HG02642 (cell line): ENCODE measurements around the gene FIG4.
"Not testable (repeated sequence)": the region's sequence is repeated elsewhere in the genome, so short reads cannot be mapped to it uniquely, and the experiment has no call there.

Source experiments
- ATAC-seq: cut with Tn5 transposase; IDR thresholded peaks from one replicate; pipeline ENCODE4 v1.9.1; 2021; ENCODE audit warnings: mild to moderate bottlenecking; ENCODE audit not compliant: unreplicated experiment, poor library complexity

FIG4 gene

GRCh38 chr6:109690737-109691621 is at the start of gene FIG4, which contains the start of gene AK9:
FIG4 (plus strand) TSS chr6:109691296; CDS start chr6:109691436, 140 bp downstream.
AK9 (minus strand) TSS chr6:109691202; CDS start chr6:109675745, 15,457 bp downstream.
- ATAC-seq = peak; percentile 97

DNA sequence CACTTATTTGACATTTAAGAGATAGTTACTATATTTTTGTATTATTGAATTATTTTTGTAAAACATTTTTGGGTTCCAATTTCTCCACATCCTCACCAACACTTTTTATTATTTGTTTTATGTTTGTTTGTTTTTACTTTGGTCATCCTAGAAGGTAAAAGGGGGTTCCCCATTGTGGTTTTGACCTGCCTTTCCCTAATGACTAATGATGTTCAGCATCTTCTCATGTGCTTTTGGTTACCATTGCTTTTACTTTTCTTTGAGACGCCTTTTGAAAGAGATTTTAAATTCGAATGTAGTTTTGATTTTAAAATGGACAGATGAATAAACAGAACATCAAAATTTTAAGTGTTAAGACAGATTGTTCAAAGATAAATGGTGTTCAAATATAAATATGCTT is 47.0 kb upstream of the FIG4 start:
- ATAC-seq = no peak

DNA sequence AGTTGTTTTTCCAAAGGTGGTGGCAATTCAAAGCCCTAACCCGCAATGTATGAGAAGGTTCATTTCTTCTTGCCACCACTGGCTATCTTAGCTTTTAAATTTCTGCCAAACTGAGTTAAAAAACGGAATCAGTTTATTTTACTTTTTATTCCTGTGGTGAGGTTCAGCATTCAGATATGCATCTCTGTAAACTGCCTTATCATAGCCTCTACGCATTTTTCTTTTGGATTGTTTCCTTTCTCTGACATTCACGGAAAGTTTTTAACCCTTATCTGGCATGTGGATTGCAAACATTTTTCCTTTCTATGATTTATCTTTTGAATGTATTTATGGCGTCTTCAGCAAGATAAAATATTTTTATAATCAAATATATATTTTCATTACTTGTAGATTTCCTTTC is 37.8 kb upstream of the FIG4 start:
- ATAC-seq = no peak

DNA sequence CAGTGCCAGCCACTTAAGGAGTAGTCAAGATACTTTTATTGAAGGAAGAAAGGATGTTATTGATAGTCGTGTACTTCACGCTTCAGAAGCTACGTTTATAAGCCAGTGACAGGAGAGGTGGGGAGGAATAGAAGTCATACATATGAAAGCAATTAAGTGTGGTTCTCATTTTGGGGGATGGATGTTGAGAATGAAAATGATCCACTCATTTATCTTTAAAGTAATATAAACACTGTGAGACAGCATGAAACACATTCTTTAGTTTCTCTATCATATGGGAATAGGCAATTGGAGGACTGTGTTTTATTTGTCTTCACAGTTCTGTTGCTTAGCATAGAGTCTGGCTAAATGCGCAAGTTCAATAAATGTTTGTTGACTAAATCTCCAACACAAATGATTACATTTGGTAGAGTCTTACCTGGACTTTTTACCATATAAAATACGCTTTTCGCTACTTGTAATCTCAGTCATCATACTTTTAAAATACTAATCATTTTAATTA is 35.3 kb upstream of the FIG4 start:
- no peak for ATAC-seq

DNA sequence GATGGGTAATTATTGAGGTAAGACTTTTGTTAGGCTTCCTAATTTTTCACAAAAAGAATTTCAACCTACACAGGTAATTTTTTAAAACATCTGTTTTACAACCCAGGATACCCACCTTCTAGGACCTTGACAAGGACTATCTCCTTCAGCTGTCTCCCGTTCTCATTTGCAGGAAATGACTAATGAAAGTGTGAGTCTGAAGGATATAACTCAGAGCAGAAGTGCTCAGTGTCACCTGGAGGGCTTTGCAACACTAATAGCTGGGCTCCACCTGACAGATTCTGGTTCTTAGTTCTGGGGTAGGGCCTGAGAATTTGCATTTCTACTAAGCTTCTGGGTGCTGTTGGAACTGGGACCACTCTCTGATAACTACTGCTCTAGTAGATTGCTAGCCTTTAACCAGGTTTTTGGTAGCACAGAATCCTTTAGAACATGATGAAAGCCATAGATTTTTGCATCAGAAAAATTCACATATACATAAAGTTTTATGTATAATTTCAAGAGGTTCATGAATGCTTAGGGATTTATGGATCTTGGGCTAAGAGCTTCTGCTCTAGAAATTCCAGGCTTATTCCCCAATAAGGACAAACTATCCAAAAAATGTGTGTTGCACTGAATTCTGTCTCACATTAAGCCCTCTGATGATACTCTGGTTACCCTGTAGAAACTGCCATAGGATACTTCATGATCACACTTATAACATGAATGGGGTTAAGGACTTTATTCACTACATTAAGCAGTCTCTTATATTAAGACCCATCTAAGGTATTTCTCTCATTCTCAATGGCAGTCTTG is 30.4 kb upstream of the FIG4 start:
- ATAC-seq = no peak

DNA sequence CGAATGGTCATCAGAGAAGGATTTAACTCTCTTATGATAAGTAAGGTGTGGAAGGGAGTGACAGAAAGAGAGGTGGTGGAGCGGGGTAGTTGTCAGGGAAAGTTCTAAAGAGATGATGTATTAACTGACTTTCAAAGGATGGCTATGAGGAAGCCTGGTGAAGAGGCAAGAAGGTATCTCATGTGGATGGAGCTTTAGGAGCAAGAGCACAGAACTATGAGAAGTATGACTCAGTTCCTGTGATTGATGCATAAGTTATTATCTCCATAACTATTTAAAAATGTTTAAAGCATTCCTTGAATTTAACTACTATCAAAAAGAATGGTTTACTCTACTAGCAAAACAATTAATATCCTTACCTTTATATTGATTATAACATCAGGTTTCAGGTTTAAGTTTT is 28.9 kb upstream of the FIG4 start:
- ATAC-seq = no peak

DNA sequence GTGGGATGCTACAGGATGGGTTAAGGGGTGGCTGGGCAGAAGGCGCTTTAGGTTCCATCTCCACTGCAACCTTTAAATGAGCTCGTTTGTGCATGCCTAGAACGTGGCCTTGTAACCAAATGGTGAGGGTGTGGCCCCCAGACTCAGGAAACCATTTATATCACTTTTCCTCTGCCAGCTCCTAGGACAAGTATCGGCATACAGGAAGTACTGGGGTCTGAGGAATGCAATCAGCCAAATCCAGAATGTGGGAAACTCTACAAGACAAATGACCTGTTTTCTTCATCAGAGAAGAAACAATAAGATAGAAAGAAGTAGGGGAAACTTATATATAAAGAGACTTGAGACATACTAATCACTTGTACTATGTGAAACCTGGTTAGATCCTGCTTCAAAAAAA is 21.3 kb upstream of the FIG4 start:
- no peak for ATAC-seq

GRCh38 chr6:109671733-109672132 is 19.4 kb upstream of the FIG4 start:
- ATAC-seq = no peak

- no peak for ATAC-seq
Observed at GRCh38 chr6:109672175-109672574, 18.9 kb upstream of the FIG4 start.

DNA sequence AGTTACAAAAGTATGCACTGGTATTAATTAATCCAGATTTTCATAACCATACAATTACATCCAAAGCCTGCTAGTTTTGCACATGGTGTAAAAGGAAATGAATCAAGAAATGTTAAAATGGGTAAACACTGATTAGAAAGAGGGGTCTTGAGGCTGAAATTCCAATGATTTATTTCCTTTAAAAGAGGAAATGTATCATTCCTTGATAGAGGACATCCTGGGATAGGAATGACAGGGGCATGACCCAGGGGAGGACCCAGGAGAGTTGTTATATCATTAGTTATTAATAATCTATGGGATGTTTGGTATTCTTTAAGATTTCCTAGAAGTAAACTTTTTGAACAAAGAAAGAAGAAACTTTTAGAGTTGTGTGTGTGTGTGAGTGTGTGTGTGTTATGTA is 18.3 kb upstream of the FIG4 start:
- ATAC-seq = no peak

- ATAC-seq = no peak
Observed at GRCh38 chr6:109676724-109677123, 14.4 kb upstream of the FIG4 start.

- no peak for ATAC-seq
Observed at GRCh38 chr6:109678240-109678639, 12.9 kb upstream of the FIG4 start.

- not testable (repeated sequence) for ATAC-seq
Observed at GRCh38 chr6:109678661-109679505, 12.2 kb upstream of the FIG4 start.

GRCh38 chr6:109686566-109687265 is 4.4 kb upstream of the FIG4 start:
- no peak for ATAC-seq

DNA sequence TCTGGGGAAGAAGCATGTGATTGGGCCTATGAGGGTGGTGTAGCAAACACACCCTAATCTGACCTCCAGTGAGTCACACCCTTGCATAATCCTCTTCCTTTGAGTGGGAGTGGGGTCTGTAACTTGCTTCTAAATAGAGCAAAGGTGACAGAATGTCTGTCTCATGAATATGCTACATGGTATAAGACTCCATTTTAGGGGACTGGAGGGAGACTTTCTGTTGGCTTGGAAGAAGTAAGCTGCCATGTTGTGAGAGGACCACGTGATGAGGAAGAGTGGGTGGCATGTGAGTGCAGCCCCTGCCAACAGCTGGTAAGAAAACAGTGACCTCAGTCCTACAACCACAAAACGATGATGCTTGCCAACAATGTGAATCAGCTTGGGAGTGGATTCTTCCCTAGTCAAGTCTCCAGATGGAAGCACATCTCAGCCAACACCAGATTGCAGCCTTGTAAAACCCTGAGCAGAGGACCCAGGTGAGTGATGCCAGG is 3.8 kb upstream of the FIG4 start:
- no peak for ATAC-seq

DNA sequence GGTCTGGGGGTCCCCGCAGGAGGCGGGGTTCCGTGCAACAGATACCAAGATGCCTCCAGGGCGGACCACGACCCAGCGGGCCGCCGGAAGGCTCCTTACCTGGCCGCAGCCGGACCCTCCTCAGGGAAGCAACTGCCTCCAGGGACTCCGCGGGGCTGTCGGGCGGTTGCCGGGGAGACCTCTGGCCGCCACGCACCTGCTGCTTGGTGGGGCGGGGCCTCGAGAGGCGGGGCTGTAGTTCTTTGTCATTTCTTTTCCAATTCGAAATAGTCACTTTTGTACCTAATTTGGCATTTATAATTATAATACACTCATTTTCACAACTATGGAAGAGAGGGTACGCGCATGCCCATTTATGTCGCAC is 741 bp upstream of the FIG4 start:
- peak; percentile 46 for ATAC-seq

DNA sequence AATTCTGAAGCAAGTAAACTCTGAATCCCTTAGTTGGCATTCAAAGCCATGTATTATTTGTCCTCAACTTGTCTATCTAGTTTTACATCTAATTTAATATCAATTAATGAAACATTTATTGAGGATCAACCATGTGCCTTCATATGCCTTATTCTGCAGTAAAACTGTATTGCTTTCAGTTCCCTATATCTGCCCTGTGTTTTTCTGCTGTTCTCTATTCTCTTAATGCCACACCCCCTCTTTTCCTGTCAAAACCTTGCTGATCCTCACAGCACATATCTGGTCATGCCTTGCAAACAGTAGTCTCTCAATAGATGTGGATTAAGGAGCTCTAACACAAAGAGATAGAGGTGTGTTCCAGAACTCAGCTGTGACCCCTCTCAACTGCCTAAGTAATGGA is 2.0 kb downstream of the FIG4 start:
- ATAC-seq = no peak

DNA sequence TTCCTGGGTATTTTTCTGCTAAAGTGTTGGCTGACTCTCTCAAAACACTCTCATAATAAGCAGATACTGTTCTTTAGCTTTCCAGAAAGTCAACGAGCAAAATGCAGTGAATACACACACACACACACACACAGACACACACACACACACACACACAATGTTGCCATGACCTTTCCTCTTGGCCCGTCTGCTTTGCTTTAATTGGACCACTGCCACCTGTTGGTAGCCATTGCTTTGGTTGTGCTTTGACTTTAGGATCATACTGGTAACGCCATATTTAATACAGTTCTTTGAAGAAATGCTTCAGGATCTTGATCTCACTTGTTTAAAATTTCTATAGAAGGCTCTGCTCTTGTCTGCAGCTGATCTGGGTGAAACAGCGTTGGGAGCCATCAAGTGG is 4.4 kb downstream of the FIG4 start:
- no peak for ATAC-seq

DNA sequence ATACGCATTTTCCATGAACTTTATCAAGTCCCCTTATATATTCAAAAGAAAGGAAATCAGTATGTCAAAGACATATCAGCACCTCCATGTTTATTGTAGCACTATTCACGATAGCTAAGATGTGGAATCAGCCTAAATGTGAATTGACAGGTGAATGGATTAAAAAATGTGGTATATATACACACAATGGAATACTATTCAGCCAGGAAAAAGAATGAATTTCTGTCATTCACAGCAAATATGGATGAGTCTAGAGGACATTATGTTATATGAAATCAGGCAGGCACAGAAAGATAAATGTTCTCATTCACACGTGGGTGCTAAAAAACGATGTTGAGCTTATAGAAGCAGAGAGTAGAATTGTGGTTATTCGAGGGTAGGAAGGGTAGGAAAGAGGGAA is 5.3 kb downstream of the FIG4 start:
- ATAC-seq = no peak

DNA sequence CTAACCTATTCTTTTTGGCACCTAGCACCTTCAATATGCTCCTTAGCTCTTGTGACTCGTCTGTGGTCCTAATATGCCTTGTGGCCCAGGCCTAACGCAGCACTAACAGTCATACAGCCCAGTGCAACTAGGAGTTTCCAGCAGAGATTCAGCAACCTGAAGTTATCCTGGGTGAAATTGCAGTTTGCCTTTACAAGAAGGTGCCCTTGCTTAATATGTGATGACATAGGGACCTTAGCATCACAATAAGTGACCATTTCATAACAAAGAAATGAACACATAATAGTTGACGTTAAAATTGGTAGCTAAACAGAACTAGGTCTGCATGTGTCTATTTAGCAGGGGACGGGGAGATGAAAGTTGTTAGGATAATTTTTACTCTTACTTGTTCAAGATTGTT is 10.1 kb downstream of the FIG4 start:
- ATAC-seq = no peak
